GM19455 (cell line): ENCODE results near the gene ZC3H18.

Experiments
- ATAC-seq: cut with Tn5 transposase; IDR thresholded peaks from one replicate; pipeline ENCODE4 v1.9.1; 2021; ENCODE audit not compliant: unreplicated experiment

The ZC3H18 gene

GRCh38 chr16:88569985-88570690, at the start of gene ZC3H18:
TSS of gene ZC3H18 (plus strand) at chr16:88570403. CDS start at chr16:88577124, 6,721 bp downstream.
- ATAC-seq, result peak; percentile 59

GRCh38 chr16:88521674-88522073, 48.5 kb upstream of the ZC3H18 start:
- no peak for ATAC-seq

- ATAC-seq, result no peak
Measured at GRCh38 chr16:88522276-88522949, 47.8 kb upstream of the ZC3H18 start.

GRCh38 chr16:88523309-88524161, 46.7 kb upstream of the ZC3H18 start:
- no peak for ATAC-seq

GRCh38 chr16:88524274-88524972, 45.8 kb upstream of the ZC3H18 start:
- no peak for ATAC-seq

- ATAC-seq, result no peak
Measured at GRCh38 chr16:88524973-88525662, 45.1 kb upstream of the ZC3H18 start.

GRCh38 chr16:88525663-88525990, 44.6 kb upstream of the ZC3H18 start:
- ATAC-seq, result no peak

- ATAC-seq, result no peak
Measured at GRCh38 chr16:88526008-88526905, 43.9 kb upstream of the ZC3H18 start.

- ATAC-seq, result no peak
Measured at GRCh38 chr16:88526906-88527185, 43.4 kb upstream of the ZC3H18 start.

GRCh38 chr16:88527186-88527936, 42.8 kb upstream of the ZC3H18 start:
- ATAC-seq, result no peak

- ATAC-seq, result no peak
Measured at GRCh38 chr16:88527937-88528743, 42.1 kb upstream of the ZC3H18 start.

GRCh38 chr16:88528902-88529318, 41.3 kb upstream of the ZC3H18 start:
- no peak for ATAC-seq

GRCh38 chr16:88529596-88529995, 40.6 kb upstream of the ZC3H18 start:
- ATAC-seq, result no peak

GRCh38 chr16:88530051-88530857, 39.9 kb upstream of the ZC3H18 start:
- ATAC-seq, result no peak

- ATAC-seq, result no peak
Measured at GRCh38 chr16:88530858-88531203, 39.4 kb upstream of the ZC3H18 start.

GRCh38 chr16:88531346-88531745, 38.9 kb upstream of the ZC3H18 start:
- no peak for ATAC-seq

- no peak for ATAC-seq
Measured at GRCh38 chr16:88531931-88532433, 38.2 kb upstream of the ZC3H18 start.
